ENCODE results near the gene BICDL1.

Gene BICDL1

DNA sequence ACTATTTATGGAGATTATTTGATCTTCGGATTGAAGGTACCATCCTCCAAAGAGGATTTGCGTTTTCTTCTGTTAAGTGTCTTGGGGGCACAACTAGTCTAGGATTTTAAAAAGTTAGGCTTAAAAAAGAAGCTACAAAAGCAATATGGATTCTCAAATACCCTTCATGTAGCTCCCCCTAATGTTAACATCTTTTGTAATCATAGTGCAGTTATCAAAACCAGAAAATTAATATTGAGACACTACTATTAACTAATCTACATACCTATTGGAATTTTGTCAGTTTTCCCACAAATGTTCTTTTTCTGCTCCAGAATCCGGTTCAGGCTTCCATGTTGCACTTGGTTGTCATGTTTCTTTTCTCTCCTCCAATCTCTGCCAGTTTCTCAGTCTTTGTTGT lies 62.5 kb downstream of the BICDL1 start:
- no peak for DNase-seq (ENCODE audit: low read depth in 2 of 3, low spot score in 2 of 3)

DNA sequence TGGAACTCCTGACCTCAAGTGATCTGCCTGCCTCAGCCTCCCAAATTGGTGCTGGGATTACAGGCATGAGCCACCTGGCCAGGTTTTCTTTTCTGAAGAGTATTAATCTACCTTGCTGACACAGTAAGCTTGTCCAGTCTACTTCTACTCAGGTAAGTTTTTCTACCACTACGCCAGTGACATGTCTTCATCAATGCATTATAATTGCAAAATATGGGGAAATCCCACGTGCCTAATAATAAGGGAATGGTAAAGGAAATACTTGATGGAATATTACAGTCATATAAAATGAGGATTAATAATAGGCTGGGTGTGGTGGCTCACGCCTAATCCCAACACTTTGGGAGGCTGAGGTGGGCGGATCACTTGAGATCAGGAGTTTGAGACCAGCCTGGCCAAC lies 65.3 kb downstream of the BICDL1 start:
- no peak for DNase-seq (ENCODE audit: low read depth in 2 of 3, low spot score in 2 of 3)

- DNase-seq (ENCODE audit: low read depth in 2 of 3, low spot score in 2 of 3) = no peak
Observed at GRCh38 chr12:120055231-120056000, 66.4 kb downstream of the BICDL1 start.

DNA sequence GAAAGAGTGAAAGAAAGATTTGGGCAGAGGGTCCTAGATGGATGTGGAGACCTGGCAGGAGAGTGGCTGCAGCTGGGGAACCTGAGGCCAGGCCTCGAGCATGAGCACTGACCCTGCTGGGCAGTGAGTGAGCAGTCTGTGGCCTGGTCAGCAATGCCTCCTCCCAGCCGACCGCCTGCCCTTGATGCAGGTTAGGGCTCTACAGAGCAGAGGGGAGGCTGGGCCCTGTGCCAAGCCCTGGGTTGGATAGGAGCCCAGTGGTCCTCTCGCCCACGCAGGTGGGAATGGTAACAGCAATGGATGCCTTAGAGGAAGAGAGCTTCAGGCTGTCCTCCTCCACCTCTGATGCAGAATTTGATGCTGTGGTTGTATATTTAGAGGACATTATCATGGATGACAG lies 67.7 kb downstream of the BICDL1 start:
- no peak for DNase-seq (ENCODE audit: low read depth in 2 of 3, low spot score in 2 of 3)

- no peak for DNase-seq (ENCODE audit: low read depth in 2 of 3, low spot score in 2 of 3)
Observed at GRCh38 chr12:120060196-120060595, 71.2 kb downstream of the BICDL1 start.

DNA sequence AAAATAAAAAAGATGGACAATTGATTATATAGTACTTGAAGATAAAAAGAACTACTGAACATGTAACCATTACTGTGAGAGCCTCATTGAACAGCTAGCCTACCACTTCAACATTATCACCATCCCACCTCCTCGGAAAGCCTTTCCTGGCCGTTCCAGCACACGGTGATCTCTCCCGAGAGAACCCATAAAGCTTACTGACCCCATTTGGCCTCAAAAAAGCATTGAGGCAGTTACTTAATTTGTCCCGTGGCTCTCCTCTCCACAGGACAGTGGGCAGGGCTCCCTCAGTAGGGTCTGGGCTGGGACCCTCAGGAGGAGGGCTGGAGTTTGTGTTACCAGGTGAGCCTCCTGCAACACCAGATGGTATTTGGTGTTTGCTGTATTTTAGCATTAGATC lies 71.7 kb downstream of the BICDL1 start:
- no peak for DNase-seq (ENCODE audit: low read depth in 2 of 3, low spot score in 2 of 3)

- no peak for DNase-seq (ENCODE audit: low read depth in 2 of 3, low spot score in 2 of 3)
Observed at GRCh38 chr12:120061575-120062214, 72.7 kb downstream of the BICDL1 start.

DNA sequence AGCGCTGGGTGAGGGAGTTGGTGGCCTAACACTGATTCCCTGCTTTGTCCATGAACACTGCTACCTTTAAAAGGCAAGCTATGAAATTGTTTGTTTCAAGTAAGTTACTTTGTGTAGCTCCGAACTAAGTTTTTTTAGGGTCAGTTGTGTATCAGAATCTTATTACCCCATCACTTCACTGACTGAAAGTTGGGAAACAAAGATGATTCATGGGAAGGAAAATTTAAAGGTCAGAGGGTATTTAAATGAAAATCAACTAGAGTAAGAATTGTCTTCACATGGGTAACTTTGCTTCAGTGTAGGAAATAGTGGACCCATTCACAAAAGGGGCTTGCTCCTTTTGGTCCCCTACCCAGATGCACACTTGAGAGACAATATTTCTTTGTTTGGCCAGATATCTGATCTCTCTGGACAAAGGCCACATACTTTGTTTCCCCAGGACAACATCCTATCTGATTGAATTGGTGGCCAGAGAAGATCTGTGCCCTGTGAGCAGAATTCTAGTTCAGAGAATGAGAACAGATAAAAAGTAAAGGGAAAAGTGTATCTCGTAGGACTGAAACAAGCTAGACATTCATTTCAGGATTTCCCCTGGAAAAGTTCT lies 74.0 kb downstream of the BICDL1 start:
- no peak for DNase-seq (ENCODE audit: low read depth in 2 of 3, low spot score in 2 of 3)

DNA sequence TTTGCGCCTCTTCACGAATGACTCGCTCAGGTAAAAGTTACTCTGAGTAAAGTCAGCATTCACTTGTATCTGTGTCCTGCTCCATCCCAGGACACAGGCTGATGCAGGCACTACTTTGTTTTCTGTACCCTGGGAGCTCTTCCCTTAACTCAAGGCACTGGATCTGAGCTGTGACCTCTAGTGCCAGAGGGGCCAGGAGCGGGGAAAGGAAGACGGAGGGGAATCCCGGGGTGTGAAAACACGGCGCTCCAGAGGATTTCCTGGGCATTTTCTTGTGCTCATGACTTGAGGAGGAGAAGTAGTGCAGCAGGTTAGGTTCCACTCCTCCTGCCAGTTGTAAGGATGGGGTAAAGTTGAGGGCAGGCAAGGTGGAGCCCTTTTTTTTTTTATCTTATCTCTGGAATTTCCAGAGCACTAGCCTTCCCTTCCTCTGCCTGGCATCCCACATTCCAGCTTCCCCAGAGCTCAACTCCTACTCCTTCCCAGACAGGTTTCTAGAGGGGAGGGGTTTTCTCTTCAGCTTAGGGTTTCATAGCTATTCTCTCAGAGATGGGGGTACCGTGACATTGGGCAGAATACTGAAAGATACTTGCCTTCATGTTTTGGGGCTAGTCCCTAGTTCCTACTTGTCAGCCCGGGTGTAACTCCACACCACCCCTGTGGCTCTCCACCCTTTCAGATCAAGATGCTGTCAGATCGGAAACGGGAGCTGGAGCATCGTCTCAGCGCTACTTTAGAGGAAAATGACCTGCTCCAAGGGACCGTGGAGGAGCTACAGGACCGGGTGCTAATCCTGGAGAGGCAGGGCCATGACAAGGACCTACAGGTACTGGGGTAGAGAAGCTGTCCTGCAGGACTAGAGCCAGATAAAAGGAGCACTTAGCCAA lies 75.3 kb downstream of the BICDL1 start:
- no peak for DNase-seq (ENCODE audit: low read depth in 2 of 3, low spot score in 2 of 3)

GRCh38 chr12:120065472-120065871 lies 76.4 kb downstream of the BICDL1 start:
- no peak for DNase-seq (ENCODE audit: low read depth in 2 of 3, low spot score in 2 of 3)

DNA sequence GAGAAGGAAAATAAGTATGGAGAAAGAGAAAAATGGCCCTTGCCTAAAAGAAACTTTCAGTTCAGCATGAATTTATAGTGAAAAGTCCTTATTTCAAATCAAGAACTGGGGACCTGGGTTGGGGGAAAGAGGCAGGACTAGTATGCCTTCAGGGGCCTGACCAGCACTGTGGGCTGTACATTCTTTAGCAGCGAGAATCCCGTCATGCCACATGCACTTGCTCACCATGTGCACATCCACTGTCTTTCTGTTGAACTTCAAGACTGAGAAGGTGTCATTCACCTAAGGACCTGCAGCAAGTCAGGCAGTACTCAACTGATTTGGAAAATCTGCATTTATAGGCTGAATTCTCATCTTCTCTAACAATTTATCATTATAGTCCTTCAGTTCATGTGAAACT lies 77.3 kb downstream of the BICDL1 start:
- no peak for DNase-seq (ENCODE audit: low read depth in 2 of 3, low spot score in 2 of 3)

DNA sequence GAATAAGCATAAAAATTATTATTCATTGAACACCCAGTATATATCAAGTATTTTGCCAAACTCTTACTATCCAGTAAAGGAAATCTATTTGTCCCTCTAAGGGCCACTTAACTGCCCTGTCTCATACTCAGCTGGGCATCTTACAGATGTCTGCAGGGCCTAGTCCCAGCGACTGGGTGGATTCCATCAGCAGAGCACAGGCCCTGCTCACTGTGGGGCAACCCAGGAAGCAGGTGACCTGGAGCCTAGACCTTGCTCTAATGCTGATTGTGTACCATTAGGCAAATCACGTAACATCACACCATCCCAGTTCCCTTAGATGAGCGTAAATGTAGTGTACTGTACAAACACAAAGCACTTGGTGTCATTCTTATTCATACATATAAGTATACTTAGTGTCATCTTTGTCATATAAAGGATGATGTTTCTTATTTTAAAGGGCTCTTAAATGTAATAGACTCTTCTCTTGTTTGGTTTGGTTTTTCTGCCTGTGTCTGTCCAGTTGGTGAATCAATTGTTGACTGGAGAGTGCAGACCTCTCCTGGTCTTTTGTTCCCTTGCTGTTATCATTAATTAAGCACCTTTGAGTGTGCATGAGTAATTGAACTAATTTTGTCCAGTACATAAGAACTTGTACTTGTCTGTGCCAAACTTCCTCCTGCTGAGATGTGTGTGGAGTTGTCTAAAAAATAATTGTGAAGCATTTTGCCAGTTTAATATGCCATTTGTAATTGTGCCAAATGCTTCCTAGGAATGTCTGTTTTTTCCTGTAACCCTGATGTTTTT lies 78.2 kb downstream of the BICDL1 start:
- no peak for DNase-seq (ENCODE audit: low read depth in 2 of 3, low spot score in 2 of 3)

GRCh38 chr12:120067901-120068300 lies 78.9 kb downstream of the BICDL1 start:
- no peak for DNase-seq (ENCODE audit: low read depth in 2 of 3, low spot score in 2 of 3)

DNA sequence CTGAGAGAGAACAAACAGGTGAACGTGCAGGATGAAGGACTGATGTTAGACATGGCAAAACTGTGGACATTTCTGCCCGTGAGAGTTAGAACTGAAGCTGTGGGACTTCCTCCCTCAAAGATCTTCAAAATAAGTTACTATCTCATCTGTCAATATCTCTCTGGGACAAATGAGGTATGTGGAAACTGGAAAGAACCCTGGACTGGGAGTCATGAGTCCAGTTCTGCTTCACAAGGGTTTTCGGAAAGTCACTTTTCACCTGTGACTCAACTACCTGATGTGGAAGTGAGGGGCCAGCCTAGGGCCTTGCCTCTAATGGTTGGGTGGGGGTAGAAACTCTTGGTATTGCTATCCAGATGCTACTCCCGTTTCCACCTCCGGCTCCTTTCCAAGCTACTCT lies 80.2 kb downstream of the BICDL1 start:
- no peak for DNase-seq (ENCODE audit: low read depth in 2 of 3, low spot score in 2 of 3)

DNA sequence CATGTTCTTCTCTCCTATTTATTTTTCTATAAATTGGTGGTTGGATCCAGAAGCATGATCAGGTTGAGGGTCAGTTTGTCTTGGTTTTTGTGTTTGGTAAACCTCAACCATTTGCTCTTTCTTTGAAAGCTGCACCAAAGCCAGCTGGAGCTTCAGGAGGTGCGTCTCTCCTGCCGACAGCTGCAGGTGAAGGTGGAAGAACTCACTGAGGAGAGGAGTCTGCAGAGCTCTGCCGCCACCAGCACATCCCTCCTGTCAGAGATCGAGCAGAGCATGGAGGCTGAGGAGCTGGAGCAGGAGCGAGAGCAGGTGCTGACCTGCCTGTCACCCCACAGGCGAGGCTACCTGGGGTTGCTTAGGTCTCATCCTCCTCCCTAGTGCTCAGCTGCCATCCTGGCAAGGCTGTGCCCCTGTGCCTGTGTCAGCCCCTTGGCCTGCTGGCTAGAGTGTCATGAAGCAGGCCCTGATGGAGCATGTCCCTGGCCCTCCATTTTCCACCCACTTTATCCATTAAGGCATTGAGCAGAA lies 82.5 kb downstream of the BICDL1 start:
- no peak for DNase-seq (ENCODE audit: low read depth in 2 of 3, low spot score in 2 of 3)

DNA sequence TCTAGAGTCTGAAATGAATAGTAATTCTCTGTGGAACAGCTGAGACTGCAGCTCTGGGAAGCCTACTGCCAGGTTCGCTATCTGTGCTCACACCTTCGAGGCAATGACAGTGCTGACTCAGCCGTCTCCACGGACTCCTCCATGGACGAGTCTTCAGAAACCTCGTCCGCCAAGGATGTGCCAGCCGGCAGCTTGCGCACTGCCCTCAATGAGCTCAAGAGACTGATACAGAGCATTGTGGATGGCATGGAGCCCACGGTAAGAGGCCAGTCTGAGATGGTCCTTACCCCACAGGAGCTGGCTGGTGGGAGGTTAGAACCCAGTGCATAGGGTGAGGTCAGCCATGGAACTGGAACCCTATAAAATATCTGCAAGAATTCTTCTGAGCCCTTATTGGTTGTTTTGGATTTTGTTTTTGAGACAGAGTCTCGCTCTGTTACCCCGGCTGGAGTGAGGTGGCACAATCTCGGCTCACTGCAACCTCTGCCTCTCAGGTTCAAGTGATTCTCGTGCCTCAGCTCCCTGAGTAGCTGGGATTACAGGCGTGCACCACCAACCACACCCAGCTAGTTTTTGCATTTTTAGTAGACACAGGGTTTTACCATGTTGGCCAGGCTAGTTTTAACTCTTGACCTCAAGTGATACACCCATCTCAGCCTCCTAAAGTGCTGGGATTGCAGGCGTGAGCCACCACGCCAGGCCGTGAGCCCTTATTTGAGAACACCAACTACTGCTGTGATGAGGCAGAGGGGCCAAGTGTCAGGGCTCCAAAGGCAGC lies 83.6 kb downstream of the BICDL1 start:
- DNase-seq (ENCODE audit: low read depth in 2 of 3, low spot score in 2 of 3) = no peak

DNA sequence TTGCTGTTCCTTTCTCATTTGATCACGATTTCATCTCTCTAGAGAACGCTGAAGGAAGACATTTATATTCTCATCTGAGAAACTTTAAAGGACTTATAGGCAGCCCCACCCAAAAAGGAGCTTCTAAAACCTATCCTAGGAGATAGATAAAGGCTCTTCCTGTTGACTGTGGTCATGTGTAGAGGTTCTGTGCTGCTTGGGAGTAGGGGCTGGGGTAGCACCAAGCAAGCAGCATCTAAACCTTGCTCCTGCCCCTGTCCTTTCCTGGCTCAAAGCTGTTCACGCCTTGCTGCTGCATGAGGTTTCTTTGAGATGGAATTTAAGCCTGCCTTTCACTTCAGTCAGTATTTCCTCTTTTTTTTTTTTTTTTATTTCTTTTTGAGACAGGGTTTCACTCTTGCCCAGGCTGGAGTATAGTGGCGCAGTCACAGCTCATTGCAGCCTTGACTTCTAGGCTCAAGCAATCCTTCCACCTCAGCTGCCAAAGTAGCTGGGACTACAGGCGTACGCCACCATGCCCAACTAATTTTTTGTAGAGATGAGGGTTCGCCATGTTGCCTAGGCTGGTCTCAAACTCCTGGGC lies 86.1 kb downstream of the BICDL1 start:
- DNase-seq (ENCODE audit: low read depth in 2 of 3, low spot score in 2 of 3) = no peak

- no peak for DNase-seq (ENCODE audit: low read depth in 2 of 3, low spot score in 2 of 3)
Observed at GRCh38 chr12:120076651-120077050, 87.6 kb downstream of the BICDL1 start.

DNA sequence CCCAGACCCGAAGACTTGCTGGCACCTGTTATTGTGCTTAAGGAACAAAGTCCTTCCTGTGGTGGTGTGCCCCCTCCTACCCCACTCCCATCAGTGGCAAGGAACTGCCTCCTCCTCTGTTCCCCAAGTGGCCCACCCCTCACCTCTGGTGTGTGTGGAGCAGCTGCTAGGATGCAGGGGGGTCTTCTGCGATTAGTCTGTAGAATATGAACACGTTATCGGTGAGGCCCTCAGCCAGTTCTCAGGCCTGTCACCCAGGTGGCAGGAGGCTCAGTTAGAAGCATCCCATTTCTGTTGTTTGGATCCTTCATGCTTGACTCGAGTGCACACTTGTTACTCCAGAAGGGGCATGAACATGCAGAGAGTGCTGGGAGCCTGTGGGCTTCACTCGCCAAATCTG lies 88.2 kb downstream of the BICDL1 start:
- DNase-seq (ENCODE audit: low read depth in 2 of 3, low spot score in 2 of 3) = no peak
